Activated CD4-positive, alpha-beta T cell treated with anti-CD3 and anti-CD28 coated beads, Interleukin-2, amount 50 U/mL, for 16 hours (primary cell): ENCODE measurements around the gene LARGE1.

Source experiments
- DNase-seq: peaks from one replicate; pipeline ENCODE4 v3.0.0-alpha.2; 2020

The LARGE1 gene

GRCh38 chr22:33272180-33272579, 648.1 kb downstream of the LARGE1 start:
- no peak for DNase-seq

GRCh38 chr22:33271390-33272161, 648.7 kb downstream of the LARGE1 start:
- no peak for DNase-seq

GRCh38 chr22:33270596-33270995, 649.7 kb downstream of the LARGE1 start:
- DNase-seq, result no peak

GRCh38 chr22:33261699-33262098, 658.6 kb downstream of the LARGE1 start:
- no peak for DNase-seq

- DNase-seq, result no peak
These were observed 659.8 kb downstream of the LARGE1 start for GRCh38 chr22:33260498-33260897.

- DNase-seq, result no peak
These were observed 664.5 kb downstream of the LARGE1 start for GRCh38 chr22:33255791-33256190.

GRCh38 chr22:33248948-33249347, 671.3 kb downstream of the LARGE1 start:
- DNase-seq, result no peak

- DNase-seq, result no peak
These were observed 672.5 kb downstream of the LARGE1 start for GRCh38 chr22:33247758-33248157.

GRCh38 chr22:33242078-33242477, 678.2 kb downstream of the LARGE1 start:
- DNase-seq, result no peak

- DNase-seq, result no peak
These were observed 679.3 kb downstream of the LARGE1 start for GRCh38 chr22:33240888-33241475.

- no peak for DNase-seq
These were observed 688.2 kb downstream of the LARGE1 start for GRCh38 chr22:33232071-33232470.

- DNase-seq, result no peak
These were observed 692.5 kb downstream of the LARGE1 start for GRCh38 chr22:33227791-33228190.

- DNase-seq, result no peak
These were observed 695.4 kb downstream of the LARGE1 start for GRCh38 chr22:33224841-33225240.
